CD4-positive, alpha-beta T cell treated with Interleukin-4 for 1 hour (primary cell): ENCODE data around the gene LNPEP.

Source experiments
- DNase-seq, 2 donors: peaks; one replicate each; pipeline ENCODE4 v3.0.0-alpha.2; 2020 to 2022

Gene LNPEP

DNA sequence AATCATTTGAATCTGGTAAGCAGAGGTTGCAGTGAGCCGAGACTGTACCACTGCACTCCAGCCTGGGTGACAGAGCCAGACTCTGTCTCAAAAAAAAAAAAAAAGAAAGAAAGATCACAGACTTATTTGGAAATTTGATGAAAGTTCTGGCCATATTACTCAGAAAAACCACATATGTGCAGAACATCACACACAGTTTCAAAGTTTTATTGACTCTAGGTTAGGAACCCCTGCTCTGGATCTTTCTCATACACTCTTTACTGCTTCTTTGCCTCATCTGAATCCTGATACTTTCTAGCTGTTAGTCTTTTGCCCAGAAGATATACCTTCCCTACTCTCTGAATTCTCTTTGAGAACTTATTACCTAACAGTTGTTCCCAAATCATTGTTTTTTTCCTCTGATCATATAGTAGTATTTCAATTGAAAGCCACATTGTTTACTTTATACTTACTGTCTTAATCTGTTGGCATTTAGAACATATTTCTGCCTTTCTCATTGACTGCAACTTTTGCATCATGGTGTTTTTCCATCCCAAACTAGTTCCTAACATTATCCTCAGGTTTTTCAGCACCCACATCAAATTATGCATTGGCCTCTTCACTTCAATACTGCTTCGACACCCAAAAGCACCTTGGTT, 68.7 kb downstream of the LNPEP start:
- DNase-seq = peak in 1 of 2 donors; percentile 39

DNA sequence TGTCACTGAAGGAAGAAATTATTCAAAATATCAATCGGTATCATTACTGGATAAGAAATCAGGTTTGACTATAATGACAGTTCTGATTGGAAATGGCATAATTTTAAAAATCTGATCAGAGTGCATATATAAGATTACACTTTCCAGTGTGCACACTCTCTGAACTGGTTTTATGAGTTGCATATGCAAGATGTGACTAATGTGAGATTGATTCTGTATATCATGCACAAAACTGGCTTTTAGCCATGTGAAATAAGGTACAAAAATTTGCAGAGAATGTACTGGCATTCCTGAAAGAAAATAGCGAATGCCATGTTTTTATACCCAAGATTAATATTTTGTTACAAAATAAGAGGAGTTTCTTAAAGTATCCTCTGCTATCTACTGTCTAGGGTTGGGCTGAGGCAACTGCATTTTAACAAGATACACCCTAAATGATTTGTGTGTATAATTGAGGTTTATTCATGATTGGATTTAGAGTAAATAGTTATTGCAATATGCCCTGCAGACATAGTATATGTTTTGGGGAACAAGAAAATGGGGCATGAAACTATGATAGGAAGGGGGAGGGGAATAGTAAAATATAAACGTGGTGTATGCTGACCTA, 70.7 kb downstream of the LNPEP start:
- DNase-seq = no peak

DNA sequence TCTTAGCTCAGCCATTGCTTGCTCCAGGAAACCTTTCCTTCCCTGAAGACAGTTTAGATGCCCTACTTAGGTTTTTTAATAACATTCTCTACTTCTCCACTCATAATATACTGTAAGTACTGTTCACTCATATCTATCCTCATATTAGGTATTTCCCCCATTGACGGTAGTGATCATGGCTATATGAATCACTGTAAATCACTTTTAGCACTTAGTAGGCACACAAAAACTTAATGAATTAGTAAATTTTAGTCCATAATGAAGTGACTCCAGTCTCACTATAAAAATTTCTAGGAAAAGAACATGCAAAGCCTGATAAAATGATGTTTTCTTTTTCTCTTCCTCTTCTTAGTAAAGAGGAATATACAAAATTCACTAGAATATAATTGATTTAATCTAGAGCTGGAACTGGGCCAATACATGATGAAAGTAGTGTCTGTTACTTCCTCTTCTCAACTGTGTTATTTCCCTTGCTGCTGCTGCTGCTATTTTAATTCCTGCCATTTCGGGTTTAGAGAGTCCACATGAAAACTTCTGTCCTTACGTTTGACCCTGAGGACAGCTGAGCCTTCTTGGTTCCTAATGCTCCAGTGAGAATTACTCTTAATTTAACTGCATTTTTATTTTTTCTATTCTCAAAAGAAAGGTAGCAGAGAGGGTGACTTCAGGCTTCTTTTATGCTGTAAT, 73.5 kb downstream of the LNPEP start:
- peak; percentile 11 to 71 for DNase-seq

DNA sequence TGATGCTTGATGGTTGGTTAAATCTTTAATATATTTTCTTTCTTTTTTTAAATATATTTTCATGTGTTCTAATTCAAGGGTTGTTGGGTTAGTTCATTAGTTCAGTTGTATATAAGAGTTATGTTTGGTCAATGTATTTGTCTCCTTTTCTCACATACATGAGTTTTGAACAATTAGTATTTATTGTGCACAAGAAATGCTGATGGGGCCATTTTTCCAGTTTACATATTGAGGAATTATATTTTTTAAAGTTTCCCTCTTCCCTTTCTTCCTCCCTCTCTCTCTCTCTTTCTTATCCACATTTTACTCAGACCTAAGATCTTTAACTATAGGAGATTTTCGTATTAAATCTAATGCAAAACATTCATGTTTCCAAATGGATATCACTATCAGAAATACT, 74.0 kb downstream of the LNPEP start:
- no peak for DNase-seq

- DNase-seq = no peak
Observed at GRCh38 chr5:97010606-97011005, 74.7 kb downstream of the LNPEP start.

DNA sequence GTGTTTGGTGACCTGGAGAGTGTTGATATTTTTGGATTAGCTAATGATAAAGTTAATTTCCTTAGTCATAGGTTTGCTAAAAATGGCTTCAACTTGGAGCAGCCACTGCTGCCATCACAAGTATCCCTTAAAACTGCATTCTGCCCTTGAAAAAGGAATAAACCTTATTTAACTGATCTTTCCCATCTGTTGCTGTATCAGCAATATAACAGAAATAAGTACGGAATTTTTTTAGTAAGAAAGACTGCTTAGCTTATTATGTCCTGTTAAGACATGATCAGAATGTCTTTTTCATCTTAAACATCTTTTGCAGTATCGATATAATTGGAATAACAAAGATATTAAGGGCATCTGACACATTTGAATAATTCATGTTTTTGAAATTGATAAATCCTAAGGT, 75.7 kb downstream of the LNPEP start:
- DNase-seq = no peak

GRCh38 chr5:97019435-97020117, 83.7 kb downstream of the LNPEP start:
- DNase-seq = no peak

- no peak for DNase-seq
Observed at GRCh38 chr5:97021416-97021815, 85.5 kb downstream of the LNPEP start.

GRCh38 chr5:97022898-97023297, 87.0 kb downstream of the LNPEP start:
- no peak for DNase-seq

DNA sequence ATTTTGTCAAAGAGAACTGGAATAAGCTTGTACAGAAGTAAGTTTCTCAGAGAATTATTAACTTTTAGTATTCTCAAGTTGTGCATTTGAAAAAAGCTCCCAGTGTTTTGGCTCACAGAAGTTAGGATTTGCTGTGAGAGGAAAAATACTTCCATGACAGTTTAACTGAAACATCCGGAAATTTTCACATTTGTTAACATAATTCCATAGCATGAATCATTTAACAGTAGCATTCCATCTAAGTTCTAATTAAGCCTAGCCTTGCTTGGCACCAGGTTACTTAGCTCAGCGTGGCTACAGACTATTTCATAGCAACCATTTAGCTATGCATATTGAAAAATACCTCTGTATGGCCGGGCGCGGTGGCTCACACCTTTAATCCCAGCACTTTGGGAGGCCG, 90.8 kb downstream of the LNPEP start:
- no peak for DNase-seq

GRCh38 chr5:97037819-97038218, 101.9 kb downstream of the LNPEP start:
- no peak for DNase-seq

- DNase-seq = no peak
Observed at GRCh38 chr5:97041239-97041638, 105.4 kb downstream of the LNPEP start.

GRCh38 chr5:97042996-97043395, 107.1 kb downstream of the LNPEP start:
- DNase-seq = no peak

GRCh38 chr5:97043511-97043910, 107.6 kb downstream of the LNPEP start:
- no peak for DNase-seq

GRCh38 chr5:97044052-97044451, 108.2 kb downstream of the LNPEP start:
- DNase-seq = no peak

DNA sequence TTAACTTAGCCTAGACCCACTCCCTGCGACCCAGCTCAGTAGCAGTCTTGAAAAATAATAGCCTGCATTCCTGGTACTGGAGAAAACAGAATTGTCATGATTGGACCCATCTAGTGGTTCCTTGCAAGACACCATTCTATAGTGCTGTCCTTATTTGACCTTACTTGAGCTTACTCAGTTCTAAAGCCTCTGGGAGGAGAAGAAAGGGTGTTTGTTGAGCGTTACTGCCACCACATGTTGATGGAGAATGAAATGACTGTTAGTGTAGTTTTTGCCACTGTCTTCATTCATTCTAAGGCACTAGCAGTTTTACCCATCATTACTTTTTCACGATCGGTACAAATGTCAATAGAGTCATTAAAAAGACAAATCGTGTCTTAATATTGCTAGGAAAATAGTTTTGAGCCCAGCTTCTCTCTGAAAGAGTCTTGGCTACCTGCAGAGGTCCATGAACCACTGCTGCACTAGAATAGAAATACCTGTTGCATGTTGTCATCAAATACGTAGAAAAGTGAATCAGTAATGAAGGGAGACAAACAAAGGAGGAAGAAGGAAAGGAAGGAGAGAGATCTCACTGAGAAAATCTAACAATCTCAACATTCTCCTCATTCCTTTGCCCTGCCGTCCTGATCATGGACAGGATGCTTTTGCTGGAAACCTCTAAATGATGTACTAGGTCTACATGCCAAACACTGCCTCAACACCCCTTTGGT, 110.5 kb downstream of the LNPEP start:
- DNase-seq = peak in 1 of 2 donors; percentile 5

DNA sequence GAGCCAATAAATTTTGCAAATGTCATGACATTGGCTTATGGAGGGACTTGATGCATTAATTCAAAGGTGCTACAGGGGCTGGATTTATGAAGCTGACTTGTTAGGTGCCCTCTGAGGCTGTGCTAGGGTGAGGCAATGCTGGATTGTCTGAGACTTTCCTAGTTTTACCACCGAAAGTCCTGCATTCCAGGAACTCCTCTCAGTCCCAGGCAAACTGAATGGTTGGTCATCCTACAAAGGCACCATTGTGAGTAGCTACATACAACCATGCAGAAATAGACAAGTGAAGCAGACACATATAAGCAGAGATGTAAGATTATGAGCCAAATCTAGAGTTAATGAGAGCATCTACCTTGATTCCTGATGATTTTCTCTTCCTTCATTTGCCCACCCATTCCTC, 111.2 kb downstream of the LNPEP start:
- no peak for DNase-seq

GRCh38 chr5:97049175-97049574, 113.3 kb downstream of the LNPEP start:
- no peak for DNase-seq

DNA sequence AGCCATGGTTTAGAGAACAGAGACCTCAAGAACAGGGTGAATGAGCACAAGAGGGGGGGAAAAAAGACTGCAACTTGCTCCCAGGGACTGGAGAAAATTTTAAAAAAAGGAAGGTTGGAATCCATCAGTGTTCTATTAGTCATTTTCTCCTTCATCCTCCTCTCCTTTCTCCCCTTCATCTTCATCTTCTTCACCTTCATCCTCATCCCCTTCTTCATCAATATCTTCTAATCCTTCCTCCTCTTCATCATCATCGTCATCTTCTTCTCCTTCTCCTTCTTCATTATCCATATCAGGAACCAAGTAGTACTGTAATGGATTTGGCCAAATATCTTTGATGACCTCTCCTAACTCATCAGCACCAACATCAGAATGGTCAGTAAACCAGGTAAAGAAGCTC, 120.4 kb downstream of the LNPEP start:
- no peak for DNase-seq

GRCh38 chr5:97062046-97062445, 126.2 kb downstream of the LNPEP start:
- no peak for DNase-seq

GRCh38 chr5:97063251-97063650, 127.4 kb downstream of the LNPEP start:
- no peak for DNase-seq

GRCh38 chr5:97065475-97065874, 129.6 kb downstream of the LNPEP start:
- no peak for DNase-seq

GRCh38 chr5:97067296-97067850, 131.5 kb downstream of the LNPEP start:
- DNase-seq = no peak
